Gastrocnemius medialis (tissue), 4 donors: ENCODE data around the gene ZNRF3. TPM values are rescaled to one million over a fixed set of nuclear protein-coding genes. Genes with fewer than 3 reads are reported as not detected.

Experiments
- ATAC-seq, 2 donors: fragments of 150-250 bp; one replicate each; pipeline ENCODE4 v1.9.1; 2016
- DNase-seq, 2 donors: peaks; one replicate each; pipeline ENCODE4 v3.0.0-alpha.2; 2019
- H3K27ac ChIP-seq, 4 donors: fragments of 200-600 bp; sonication (generic); 1 replicate in 1 of 4; 2 replicates in 3 of 4; pipeline ENCODE4 v1.5.1; 2016 to 2018; ENCODE audit warnings: mild to moderate bottlenecking in 2 of 4, moderate library complexity in 1 of 4
- H3K27me3 ChIP-seq, 3 donors: fragments of 200-600 bp; sonication (generic) in 2 of 3; 1 replicate in 1 of 3; 2 replicates in 2 of 3; pipeline versions ENCODE4 v1.5.1 to v1.6.0; 2016 to 2019; ENCODE audit warnings: mild to moderate bottlenecking in 1 of 3, moderate library complexity in 1 of 3
- H3K36me3 ChIP-seq, 2 donors: fragments of 200-600 bp; sonication (generic) in 1 of 2; one replicate each; pipeline ENCODE4 v1.5.1; 2017 to 2018
- H3K4me1 ChIP-seq, 2 donors: fragments of 200-600 bp; sonication (generic) in 1 of 2; one replicate each; pipeline ENCODE4 v1.5.1; 2016 to 2017; ENCODE audit warnings: mild to moderate bottlenecking in 2 of 2
- H3K4me3 ChIP-seq, 4 donors: fragments of 200-600 bp; sonication (generic) in 3 of 4; 1 replicate in 1 of 4; 2 replicates in 3 of 4; pipeline ENCODE4 v1.5.1; 2016 to 2019; ENCODE audit warnings: mild to moderate bottlenecking in 2 of 4
- H3K9me3 ChIP-seq, 3 donors: fragments of 200-600 bp; sonication (generic) in 2 of 3; 1 replicate in 1 of 3; 2 replicates in 2 of 3; pipeline ENCODE4 v1.5.1; 2016 to 2019
- POLR2A ChIP-seq, 2 donors: fragments of 450-650 bp; IDR thresholded peaks; one replicate each; pipeline ENCODE4 v1.6.1; 2017; ENCODE audit warnings: antibody characterized with exemption in 2 of 2, mild to moderate bottlenecking in 2 of 2, moderate library complexity in 2 of 2
- in situ Hi-C, 4 donors: fragments of 200-750 bp; cut with MboI; loops; one replicate each; pipeline versions ENCODE4 v1.15.0 to v1.8.0; 2017; ENCODE audit warnings: low sequenced_read_pairs in 4 of 4
- intact Hi-C: fragments of 100-400 bp; cut with DNase I; formaldehyde crosslinking; loops from one replicate; pipeline ENCODE4 v1.15.1; 2023; ENCODE audit warnings: low total_unique reads
- total RNA-seq, 4 donors: library from RNA; depleted of rRNA; stranded (reverse); fragments of >200 nt; gene quantifications; one replicate each; pipeline versions ENCODE4 v1.1.0 to v1.2.3, GENCODE V29; 2016
- TF ChIP-seq, protein P1 (sequence below), 5 experiments: fragments of 450-650 bp in 3 of 5; fragments of 200-600 bp in 2 of 5; sonication (generic) in 2 of 5; IDR thresholded peaks in 4 of 5; conservative IDR thresholded peaks in 1 of 5; 1 replicate in 4 of 5; 2 replicates in 1 of 5; pipeline ENCODE4 v1.5.1; 2016 to 2019; ENCODE audit warnings: antibody characterized with exemption in 5 of 5, mild to moderate bottlenecking in 3 of 5, moderate library complexity in 3 of 5

ZNRF3 gene
- total RNA-seq, 4 donors from 2014 or later, result 7.8 to 19.1 (median 11.1) TPM

GRCh38 chr22:29048822-29049654 is 165.7 kb downstream of the ZNRF3 start:
- H3K4me1 ChIP-seq, result no peaks in the 10 kb centered on the region
- intact Hi-C loops (no loop called here), in situ Hi-C loops (loop anchor here (25.0 kb wide), 1 partner anchor 437 kb away; no protein-coding TSS in a partner anchor)
- H3K4me3 ChIP-seq, result no peak overlapping the region
- H3K9me3 ChIP-seq, result no peaks in the 10 kb centered on the region
- H3K27ac ChIP-seq, result no peak overlapping the region
- H3K27me3 ChIP-seq, result no peaks in the 10 kb centered on the region
- TF ChIP-seq POLR2A (IDR thresholded peaks at IDR 0.05), result no peak
- TF ChIP-seq, protein P1, sequence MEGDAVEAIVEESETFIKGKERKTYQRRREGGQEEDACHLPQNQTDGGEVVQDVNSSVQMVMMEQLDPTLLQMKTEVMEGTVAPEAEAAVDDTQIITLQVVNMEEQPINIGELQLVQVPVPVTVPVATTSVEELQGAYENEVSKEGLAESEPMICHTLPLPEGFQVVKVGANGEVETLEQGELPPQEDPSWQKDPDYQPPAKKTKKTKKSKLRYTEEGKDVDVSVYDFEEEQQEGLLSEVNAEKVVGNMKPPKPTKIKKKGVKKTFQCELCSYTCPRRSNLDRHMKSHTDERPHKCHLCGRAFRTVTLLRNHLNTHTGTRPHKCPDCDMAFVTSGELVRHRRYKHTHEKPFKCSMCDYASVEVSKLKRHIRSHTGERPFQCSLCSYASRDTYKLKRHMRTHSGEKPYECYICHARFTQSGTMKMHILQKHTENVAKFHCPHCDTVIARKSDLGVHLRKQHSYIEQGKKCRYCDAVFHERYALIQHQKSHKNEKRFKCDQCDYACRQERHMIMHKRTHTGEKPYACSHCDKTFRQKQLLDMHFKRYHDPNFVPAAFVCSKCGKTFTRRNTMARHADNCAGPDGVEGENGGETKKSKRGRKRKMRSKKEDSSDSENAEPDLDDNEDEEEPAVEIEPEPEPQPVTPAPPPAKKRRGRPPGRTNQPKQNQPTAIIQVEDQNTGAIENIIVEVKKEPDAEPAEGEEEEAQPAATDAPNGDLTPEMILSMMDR (IDR thresholded peaks at IDR 0.05 in 4 of 5, conservative IDR thresholded peaks at IDR 0.05 in 1 of 5), result no peak
- ATAC-seq (no peak), DNase-seq (no peak)
- H3K36me3 ChIP-seq, result peaks cover 0 to 58% of the 10 kb centered on the region in 2 donors

- no peak for TF ChIP-seq POLR2A (IDR thresholded peaks at IDR 0.05)
- TF ChIP-seq, protein P1 (IDR thresholded peaks at IDR 0.05 in 4 of 5, conservative IDR thresholded peaks at IDR 0.05 in 1 of 5), result no peak
- H3K27me3 ChIP-seq, result no peaks in the 10 kb centered on the region
- no peak overlapping the region for H3K4me3 ChIP-seq
- in situ Hi-C loops, result loop anchor here (25.0 kb wide), 1 partner anchor 437 kb away; no protein-coding TSS in a partner anchor
- intact Hi-C loops, result no loop called here
- DNase-seq (no peak), ATAC-seq (no peak)
- no peaks in the 10 kb centered on the region for H3K4me1 ChIP-seq
- no peaks in the 10 kb centered on the region for H3K9me3 ChIP-seq
- H3K36me3 ChIP-seq, result peaks cover 0 to 58% of the 10 kb centered on the region in 2 donors
- no peak overlapping the region for H3K27ac ChIP-seq
These were observed 166.4 kb downstream of the ZNRF3 start for GRCh38 chr22:29049655-29050263.

- Histone ChIP-seq H3K36me3 (peaks cover 0 to 55% of the 10 kb centered on the region in 2 donors), H3K27ac (no peak overlapping the region), H3K27me3 (no peaks in the 10 kb centered on the region), H3K9me3 (no peaks in the 10 kb centered on the region), H3K4me1 (peaks cover 6% of the 10 kb centered on the region in 2 donors), H3K4me3 (no peak overlapping the region)
- in situ Hi-C loops (no loop called here), intact Hi-C loops (no loop called here)
- no peak for DNase-seq
- TF ChIP-seq POLR2A (IDR thresholded peaks at IDR 0.05), result no peak
- TF ChIP-seq, protein P1 (IDR thresholded peaks at IDR 0.05 in 4 of 5, conservative IDR thresholded peaks at IDR 0.05 in 1 of 5), result no peak
- no peak for ATAC-seq
These were observed 167.1 kb downstream of the ZNRF3 start for GRCh38 chr22:29050457-29050856.

DNA sequence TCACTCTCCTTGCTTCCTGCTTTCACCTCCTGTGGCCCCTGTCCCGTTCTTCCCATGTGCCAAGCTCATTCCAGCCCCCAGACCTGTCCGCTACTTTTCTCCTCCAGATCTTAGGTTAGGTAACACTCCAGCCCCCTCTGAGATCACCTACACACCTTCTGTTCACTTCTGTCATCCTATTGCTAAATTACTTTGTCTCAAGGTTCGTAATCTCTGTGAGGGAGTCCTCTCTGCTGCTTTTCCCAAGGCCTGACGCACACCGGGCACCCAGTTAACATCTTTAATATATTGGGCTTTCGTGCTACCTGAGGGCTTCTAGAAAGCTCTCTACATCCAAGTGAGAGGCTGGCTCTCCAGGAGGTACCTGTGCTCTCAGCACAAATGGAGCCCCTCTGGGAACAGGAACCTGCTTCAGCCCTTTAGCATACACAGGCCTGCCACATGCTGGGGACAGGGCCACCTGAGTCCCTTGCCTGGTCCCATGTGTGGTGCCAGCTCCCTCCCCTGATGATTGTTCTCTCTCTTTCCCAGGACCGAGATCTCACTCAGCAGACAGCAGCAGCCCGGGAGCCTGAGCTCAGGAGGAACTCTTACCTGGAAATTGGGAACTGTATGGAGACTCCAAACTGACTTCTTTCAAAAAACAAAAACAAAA is 169.8 kb downstream of the ZNRF3 start:
- no peak overlapping the region for H3K4me3 ChIP-seq
- no peaks in the 10 kb centered on the region for H3K9me3 ChIP-seq
- intact Hi-C loops, result no loop called here
- no peak overlapping the region for H3K27ac ChIP-seq
- no peak for ATAC-seq
- in situ Hi-C loops, result no loop called here
- peaks cover 12 to 13% of the 10 kb centered on the region in 2 donors for H3K4me1 ChIP-seq
- no peaks in the 10 kb centered on the region for H3K27me3 ChIP-seq
- no peak for DNase-seq
- TF ChIP-seq POLR2A (IDR thresholded peaks at IDR 0.05), result no peak
- TF ChIP-seq, protein P1 (IDR thresholded peaks at IDR 0.05 in 4 of 5, conservative IDR thresholded peaks at IDR 0.05 in 1 of 5), result no peak
- H3K36me3 ChIP-seq, result peaks cover 0 to 29% of the 10 kb centered on the region in 2 donors
